Stimulated activated CD8-positive, alpha-beta memory T cell treated with anti-CD3 and anti-CD28 coated beads, Interleukin-12 subunit alpha, Interleukin-12 subunit beta, amount 100 ng/mL, for 4 hours (primary cell): ENCODE measurements around the gene HCFC1R1.
A peak's percentile ranks its signal among the peaks of the same experiment; 100 is the strongest.

Experiments used
- DNase-seq: peaks from one replicate; pipeline ENCODE4 v3.0.0-alpha.2; 2020; ENCODE audit warnings: low read depth

Gene HCFC1R1

DNA sequence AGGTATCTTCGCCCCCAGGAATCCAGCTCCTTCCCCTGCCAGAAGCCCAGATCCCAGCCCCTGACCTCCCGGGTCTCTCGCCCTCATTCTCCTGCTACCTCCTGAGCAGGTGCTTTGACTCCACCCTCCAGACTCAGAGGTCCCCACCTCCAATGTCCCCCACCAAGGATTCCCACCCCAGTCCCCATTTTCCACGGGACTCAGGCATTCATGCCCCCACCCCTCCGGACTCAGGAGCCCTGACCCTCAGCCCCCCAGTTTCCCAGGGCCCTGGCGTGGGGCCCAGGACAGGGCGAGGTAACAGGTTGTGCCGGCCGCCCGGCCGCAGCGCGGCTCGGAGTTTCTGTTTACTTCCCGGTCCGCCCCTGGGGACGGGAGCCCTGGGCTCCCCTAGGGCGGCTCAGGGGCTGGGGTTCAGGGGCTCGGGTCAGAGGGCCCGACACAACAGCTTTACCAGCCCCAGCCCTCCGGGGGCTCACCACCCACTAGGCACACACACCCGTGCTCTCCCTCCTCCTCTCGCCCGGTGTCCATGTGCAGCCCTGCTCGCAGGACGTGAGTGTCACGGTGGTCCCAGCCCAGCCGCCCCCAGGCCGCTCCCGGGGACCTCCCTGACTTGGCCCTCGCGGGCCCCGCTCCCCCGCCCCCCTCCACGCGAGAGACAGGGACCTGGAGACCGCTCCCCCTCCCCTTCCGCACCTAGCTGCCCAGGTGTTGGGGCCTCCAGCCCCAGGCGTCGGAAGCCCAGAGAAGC is 12.4 kb upstream of the HCFC1R1 start:
- no peak for DNase-seq

DNA sequence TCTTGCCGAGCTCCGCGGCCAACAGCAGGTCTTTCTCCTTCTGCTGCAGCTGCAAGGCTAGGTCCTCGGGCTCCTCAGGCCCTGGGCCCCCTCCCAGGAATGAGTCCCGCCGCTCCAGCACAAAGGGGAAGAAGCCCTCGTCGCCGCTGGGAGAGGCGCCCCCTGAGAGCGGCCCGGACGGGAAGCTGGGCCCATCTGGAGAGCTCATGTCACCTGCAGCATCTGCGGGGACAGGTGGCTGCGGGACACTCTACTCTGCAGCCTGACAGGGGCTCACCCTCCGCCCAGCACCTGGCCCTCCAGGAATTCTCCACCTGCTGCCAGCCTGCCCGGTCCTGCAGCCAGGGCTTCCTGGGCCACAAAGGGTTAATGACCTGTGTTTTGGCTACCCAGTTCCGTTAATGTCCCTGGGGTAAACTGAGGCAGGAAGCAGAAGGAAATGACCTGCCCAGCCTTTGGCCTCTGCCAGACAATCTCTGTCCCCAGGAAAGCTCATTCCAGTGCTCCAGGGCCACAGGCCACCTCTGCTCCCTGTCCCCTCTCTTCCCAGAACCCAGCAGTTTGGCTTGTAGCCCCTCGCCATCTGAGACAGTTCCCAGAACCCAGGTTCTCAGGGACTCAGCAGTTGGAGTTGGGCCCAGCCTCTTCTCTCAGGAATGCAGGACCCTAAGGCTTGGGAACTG is 11.7 kb upstream of the HCFC1R1 start:
- DNase-seq: no peak

DNA sequence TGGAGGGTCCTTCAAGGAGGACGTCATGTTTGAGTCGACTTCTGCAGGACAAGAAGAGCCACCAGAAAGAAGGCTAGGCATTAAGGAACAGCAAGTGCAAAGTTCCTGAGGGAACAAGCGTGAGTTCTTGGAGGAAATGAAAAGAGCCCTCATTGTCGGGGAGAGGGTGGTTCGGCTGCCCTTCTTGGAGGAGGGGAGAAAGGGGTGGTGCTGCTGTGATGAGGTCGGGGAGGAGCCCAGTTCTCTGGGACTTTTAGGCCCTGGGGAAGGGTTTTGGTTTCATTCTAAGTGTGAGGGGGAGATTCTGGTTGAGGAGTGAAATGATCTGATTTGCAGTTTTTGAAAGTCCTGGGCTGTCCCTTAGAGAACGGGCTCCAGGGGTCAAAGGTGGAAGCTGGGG is 8.9 kb upstream of the HCFC1R1 start:
- DNase-seq: no peak

DNA sequence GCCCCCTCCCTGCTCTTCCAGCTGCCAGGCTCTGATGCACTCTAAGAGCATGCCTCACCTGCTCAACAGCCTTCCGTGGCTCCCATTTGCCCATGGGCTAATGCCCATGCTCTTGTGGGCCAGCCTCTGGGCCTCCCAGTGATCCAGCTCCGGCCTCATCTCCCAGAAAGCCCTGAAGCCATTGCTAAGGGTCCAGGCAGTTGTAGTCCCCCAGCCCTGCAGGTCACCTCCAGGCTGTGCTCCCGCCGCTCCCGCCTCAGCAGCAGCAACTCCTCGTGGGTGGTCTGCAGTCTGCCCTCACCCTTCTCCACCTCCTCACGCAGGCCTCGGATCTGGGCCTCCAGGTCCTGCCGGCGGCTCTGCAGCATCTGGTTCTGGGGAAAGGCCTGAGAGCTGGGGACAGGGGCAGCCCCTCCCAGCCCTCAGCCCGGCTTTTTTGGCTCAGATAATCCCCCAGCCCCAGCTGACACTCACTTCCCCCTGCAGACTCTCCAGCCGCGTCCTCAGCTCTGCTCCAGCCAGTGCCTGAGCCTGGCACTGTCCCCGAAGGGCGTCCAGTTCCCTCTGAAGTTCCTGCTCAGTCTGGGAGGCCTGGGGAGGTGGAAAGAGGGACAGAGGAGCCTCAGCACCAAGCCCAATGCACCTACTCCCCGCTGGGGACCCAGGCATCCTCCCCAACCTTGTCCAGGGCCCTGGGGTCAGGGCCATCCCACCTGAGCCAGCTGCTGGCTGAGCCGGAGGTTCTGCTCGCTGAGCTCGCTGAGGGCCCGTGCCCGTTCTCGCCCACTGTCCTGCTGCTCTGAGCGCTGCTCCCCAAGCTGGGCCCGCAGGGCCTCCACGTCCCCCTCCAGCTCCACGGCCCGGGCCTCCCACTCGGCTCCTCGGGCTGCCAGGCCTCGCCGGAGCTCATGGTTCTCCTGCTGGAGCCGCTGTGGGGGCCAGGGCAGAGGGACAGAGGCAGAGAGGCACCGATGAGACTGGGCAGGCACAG is 6.8 kb upstream of the HCFC1R1 start:
- DNase-seq: no peak

DNA sequence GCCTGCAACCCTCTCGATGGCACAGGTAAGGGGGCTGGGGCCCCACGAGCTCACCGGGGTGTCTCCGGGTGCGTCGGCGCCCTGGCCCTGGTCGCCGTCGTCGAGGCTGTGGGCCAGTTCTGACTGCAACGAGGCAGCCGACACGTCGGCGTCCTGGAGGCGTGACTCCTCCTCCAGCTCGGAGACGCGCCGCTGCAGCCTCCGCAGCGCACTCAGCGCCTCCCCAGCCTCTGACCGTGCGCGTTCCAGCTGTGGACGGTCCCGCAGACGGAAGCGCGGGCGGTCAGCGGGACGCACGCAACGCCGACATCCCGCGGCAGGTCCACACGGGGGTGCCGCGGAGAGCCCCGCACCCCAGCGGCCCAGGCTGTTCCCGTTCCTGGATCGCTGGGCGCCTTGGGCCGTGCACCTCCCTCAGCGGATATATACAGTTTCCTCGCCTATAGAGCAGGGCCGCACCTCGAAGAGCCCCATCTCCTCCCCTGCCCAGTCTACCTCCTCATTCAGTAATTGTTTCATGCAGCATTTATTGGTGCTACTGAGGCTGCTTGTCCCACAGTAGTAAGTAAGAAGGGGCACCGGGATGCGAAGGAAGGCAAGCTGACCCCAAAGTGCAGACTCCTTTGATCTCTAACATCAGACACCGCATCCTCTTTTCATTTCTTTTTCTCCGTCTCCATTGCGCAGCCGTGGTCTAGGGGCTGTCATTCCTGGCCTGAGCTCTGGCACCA is 5.9 kb upstream of the HCFC1R1 start:
- DNase-seq: no peak

DNA sequence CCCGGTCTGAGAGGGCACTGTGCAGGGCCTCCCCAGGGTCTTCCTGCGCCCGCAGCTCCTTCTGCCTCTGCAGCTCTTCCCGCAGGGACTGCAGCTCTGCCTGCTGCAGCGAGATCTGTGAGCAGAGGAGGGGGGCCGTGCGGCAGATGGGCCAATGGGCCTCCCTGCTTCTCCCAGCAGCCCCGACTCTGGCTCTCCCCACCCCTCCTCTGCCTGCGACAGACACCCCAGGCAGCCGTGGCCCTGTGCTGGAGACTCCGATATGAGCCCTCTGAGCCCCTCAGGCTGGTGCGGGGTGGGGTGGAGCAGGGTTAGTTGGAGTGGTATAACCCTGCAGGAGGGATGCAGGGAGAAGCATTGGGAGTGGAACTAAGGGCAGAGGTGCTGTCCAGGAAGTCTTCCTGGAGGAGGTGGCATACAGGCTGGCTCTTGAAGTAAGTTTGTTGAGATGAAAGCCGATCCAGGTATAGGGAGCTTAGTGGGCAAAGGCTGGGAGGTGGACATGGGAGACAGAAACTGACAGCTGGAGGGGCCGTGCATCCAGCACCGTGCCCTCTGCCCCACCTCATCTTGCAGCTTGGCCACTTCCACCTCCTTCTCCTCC is 5.1 kb upstream of the HCFC1R1 start:
- no peak for DNase-seq

DNA sequence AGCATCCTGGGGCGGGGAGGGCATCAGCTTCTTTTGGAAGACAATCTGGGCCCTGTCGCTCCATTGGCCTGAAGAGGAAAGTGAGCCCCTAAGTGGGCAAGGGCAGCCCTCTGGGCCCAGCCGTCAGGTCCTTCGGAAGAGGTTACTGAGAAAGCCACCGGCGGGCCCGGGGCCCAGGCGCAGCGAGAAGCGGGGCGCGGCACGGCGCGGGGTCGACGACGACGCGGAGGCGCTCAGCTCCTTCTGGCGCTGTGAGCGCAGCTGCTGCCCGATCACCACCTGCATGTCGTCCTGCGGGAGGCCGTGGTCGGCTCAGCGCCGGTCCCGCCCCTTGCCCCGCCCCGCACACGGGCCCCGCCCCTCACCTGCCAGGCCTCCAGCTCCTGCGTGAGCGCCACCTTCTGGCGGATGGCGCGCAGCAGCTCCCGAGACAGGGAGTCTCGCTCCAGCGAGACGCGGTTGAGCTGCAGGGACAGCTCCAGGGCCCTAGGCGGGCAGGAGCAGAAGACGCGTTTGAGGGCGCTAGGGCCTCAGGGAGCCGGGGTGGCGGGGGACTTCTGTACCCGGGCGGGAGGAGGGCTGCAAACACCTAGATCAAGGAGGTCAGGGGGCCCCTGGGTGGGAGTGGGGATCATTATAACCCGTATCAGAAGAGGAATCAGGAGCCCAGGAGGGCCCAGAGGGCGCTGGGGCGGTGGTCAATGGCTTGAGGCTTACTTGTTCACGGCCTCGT is 4.4 kb upstream of the HCFC1R1 start:
- DNase-seq: peak; percentile 77

DNA sequence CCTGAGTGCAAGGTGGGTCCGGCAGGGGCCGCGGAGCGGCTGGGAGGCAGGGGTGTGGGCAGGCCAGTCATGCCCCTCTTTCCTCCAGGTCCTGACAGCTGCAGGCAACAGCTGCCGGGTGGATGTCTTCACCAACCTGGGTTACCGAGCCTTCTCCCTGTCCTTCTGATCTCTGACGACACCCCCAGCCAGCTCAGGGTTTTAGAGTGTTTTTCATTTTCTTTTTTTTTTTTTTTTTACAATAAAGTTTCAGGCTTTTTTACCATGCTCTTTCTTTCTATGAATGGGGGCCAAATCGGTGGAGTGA is 3.7 kb upstream of the HCFC1R1 start:
- no peak for DNase-seq

DNA sequence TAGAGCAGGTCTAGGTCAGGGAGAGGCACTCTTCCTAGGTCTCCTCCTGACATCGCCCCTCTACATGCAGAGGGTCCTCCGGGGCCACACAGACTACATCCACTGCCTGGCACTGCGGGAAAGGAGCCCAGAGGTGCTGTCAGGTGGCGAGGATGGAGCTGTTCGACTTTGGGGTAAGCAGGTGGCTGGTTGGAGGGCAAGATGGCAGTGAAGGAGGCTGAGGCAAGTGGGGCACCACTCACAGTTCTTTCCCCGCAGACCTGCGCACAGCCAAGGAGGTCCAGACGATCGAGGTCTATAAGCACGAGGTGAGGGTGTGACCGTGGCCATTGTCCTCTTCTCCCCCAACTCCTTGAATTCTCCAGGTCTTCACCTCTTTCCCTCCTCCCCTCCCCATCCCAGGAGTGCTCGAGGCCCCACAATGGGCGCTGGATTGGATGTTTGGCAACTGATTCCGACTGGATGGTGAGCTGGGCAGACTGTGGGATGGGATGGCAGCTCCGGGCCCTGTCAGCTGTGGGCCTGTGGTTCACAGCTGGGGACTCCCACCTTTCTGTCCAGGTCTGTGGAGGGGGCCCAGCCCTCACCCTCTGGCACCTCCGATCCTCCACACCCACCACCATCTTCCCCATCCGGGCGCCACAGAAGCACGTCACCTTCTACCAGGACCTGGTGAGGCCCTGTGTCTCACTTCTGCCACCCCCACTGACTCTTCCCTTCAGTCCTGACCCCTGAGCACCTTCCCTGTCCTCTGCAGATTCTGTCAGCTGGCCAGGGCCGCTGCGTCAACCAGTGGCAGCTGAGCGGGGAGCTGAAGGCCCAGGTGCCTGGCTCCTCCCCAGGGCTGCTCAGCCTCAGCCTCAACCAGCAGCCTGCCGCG is 3.1 kb upstream of the HCFC1R1 start:
- DNase-seq: no peak

DNA sequence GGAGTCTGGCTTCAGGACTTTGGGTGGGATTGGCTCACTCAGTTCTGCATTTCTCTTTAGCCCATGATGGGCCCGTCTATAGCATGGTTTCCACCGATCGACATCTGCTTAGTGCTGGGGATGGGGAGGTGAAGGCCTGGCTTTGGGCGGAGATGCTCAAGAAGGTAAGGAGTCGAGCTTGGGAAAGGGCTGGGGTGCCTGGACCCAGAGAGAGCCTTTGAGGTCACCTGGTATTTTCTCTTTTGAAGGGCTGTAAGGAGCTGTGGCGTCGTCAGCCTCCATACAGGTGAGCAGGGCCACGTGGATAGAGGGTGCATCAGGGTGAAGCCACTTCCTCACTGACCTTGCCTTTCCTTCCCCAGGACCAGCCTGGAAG is 2.2 kb upstream of the HCFC1R1 start:
- no peak for DNase-seq

DNA sequence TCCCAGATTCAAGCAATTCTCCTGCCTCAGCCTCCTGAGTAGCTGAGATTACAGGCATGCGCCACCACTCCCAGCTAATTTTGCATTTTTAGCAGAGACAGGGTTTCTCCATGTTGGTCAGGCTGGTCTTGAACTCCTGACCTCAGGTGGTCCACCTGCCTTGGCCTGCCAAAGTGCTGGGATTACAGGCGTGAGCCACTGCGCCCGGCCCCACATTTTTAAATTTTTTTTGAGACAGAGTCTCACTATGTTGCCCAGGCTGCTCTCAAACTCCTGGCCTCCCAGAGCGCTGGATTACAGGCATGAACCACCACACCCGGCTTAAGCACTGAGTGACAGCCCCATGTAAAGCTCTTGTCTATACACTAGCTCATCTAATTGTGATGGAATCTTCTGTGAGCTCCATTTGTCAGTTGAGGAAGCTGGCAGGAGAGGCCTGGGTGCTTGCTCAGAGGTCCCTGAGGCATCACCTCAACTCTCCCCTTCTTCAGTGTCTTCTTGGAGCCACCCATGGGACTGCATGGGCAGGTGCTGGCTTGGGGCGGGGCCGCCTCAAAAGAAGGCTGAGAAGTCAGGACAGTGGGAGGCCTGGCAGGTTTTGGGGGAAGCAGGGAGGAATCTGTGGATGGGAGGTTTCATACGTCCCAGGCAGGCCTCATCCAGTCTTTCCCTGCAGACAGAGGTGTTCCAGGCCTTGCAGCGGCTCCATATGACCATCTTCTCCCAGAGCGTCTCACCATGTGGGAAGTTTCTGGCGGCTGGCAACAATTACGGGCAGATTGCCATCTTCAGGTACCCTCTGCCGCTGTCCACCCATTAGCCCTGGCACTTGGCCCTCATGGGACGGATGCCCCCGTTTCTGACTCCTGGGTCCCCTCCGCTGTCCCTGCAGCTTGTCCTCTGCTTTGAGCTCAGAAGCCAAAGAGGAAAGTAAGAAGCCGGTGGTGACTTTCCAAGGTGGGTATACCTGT is 1.6 kb upstream of the HCFC1R1 start:
- no peak for DNase-seq

DNA sequence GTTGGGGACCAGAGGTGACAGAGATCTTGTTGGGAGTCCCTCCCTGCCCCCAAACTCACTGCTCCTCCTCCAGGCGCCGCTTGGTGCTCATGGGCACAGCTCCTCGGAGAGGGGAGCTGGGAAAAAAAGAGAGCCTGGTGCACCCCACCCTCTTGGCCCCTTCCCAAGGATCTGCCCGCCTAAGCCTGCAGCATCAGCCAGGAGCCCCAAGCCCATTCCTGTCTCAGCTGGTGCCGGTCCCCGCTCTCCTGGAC is 400 bp downstream of the HCFC1R1 start:
- no peak for DNase-seq

DNA sequence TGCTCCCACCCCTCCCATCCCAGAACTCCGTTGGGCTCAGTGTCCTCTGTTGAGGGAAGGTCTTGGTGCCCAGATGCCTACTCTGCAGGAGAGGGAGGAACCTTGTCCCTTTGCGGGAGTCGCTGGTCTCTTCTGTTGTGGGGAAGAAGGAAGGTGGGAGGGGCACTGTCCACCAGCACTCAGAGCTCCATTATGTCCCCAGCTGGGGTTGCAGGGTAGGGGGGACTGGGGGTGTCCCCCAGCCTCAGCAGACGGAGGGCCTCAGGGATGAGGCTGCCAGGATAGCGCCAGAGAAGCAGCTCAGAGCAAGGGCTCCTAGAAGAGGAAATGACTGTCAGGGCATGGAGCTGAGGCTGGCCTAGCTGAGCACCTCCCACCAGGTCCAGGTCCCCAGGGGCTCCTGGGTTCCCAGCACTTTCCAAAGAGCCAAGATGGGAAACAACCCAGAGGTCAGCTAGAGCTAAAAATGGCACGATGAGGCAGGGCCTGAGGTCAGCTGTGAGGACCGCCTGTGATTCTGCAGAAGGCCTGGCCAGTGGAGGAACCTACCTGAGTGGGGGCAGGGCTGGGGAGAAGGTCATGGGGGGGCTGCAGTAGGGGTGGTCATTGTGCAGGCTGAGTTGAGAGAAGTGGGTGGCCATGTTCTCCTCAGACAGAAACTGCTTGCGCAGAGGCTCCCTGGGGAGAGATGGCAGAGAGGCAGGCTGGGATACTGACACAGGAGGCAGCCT is 893 bp downstream of the HCFC1R1 start:
- DNase-seq: no peak

DNA sequence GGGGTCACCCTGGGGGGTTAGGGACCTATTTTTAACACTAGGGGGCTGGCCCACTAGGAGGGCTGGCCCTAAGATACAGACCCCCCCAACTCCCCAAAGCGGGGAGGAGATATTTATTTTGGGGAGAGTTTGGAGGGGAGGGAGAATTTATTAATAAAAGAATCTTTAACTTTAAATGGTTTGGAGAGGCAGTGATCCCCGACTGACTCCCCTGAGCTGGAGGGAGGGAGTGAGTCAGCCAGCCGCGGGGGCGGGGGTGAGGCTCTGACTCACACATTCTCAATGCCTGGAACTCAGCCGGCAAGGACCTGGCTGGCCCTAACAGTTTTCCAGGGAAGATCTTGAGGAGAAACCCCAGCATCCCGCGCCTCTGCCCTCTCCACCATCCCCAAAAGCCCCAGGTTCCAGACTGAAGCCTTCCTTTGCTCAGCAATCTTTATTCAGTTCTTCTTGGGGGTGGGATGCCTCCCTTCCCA is 1.5 kb downstream of the HCFC1R1 start:
- peak; percentile 84 for DNase-seq

DNA sequence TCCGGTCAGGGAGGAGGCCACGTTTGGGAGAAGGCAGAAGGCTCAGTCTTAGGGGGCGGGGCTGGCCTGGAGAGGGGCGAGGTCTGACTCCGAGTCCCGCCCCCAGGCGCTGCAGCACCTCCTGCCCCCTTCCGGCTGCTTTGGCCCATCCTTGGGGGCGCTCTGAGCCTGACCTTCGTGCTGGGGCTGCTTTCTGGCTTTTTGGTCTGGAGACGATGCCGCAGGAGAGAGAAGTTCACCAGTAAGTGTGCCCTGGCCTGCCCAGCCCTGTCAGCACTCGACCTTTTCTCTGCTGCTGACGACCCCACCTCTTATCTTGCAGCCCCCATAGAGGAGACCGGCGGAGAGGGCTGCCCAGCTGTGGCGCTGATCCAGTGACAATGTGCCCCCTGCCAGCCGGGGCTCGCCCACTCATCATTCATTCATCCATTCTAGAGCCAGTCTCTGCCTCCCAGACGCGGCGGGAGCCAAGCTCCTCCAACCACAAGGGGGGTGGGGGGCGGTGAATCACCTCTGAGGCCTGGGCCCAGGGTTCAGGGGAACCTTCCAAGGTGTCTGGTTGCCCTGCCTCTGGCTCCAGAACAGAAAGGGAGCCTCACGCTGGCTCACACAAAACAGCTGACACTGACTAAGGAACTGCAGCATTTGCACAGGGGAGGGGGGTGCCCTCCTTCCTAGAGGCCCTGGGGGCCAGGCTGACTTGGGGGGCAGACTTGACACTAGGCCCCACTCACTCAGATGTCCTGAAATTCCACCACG is 2.1 kb downstream of the HCFC1R1 start:
- DNase-seq: peak; percentile 76

DNA sequence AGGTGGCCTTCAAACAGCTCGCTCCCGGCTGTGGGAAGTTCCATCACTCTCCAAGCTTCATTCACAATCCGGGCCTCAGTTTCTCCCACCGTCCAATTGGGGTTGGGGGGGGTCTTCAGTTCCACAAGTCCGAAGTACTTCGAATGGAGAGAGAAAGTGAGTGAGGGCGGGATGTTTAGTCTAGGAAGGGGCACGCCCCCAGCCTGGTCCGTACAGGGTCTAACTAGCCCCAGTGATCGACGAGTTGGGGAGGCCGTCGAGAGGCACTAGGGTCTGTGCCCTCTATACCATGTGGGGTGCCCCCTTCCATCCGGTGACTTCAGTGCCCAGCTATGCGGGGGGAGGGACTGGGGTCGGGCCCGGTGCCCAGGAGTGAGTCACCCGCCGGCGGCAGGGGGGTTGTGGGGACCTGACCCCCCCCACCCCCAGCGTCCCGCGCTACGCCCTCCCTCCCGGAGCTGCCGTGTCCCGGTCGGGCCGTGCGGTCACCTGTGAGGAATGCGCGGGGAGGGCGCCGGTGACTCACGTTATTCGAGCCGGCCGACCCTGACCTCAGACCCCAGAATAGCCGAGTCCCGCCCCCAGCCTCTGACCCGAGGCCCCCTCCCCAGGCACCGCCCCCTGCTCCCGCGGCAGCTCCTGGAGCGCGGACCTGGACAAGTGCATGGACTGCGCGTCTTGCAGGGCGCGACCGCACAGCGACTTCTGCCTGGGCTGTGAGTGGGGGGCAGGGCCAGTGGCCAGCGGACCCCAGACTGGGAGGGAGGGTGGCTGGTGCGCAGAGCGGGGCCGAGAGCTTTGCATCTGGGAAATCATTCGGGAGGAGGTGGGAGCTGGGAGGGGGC is 2.9 kb downstream of the HCFC1R1 start:
- DNase-seq: peak; percentile 67

DNA sequence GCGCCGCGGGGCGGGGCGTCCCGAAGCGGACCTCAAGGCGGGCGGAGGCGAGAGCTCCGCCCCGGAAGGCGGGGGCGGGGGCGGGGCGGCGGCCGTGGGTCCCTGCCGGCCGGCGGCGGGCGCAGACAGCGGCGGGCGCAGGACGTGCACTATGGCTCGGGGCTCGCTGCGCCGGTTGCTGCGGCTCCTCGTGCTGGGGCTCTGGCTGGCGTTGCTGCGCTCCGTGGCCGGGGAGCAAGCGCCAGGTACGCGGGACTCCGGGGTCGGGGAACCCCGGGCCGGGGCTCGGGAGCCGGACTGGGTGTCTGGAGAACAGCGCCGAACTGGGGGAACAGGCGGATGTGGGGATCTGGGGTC is 3.5 kb downstream of the HCFC1R1 start, which contains the start of gene TNFRSF12A:
TNFRSF12A (plus strand) TSS at position 122 of the 357 bp plus-strand sequence; CDS start at position 152, 30 bp downstream.
- DNase-seq: peak; percentile 61
